WTC11 (cell line): Measurements from ENCODE around the gene MVP. TPM values are rescaled to one million over a fixed set of nuclear protein-coding genes. Genes with fewer than 3 reads are reported as not detected.
A peak's percentile ranks its signal among the peaks of the same experiment; 100 is the strongest.

Source experiments
- EMX1 ChIP-seq: fragments of 250-450 bp; sonication (Bioruptor Pico); IDR thresholded peaks from 2 replicates; pipeline ENCODE4 v1.8.0; 2021; ENCODE audit warnings: mild to moderate bottlenecking
- ETV6 ChIP-seq: sonication (generic); formaldehyde crosslinking; IDR thresholded peaks from 2 replicates; pipeline ENCODE4 v1.8.1; 2022; ENCODE audit warnings: mild to moderate bottlenecking, missing genetic modification reagents
- FOXK1 ChIP-seq: sonication (generic); formaldehyde crosslinking; IDR thresholded peaks from 2 replicates; pipeline ENCODE4 v1.8.0; 2022; ENCODE audit warnings: mild to moderate bottlenecking, moderate library complexity, missing genetic modification reagents
- FOXP1 ChIP-seq: sonication (generic); formaldehyde crosslinking; IDR thresholded peaks from 2 replicates; pipeline ENCODE4 v1.8.0; 2022; ENCODE audit warnings: missing genetic modification reagents, mild to moderate bottlenecking, moderate library complexity, borderline replicate concordance
- GABPB1 ChIP-seq: sonication (generic); formaldehyde crosslinking; IDR thresholded peaks from 2 replicates; pipeline ENCODE4 v1.8.1; 2023; ENCODE audit warnings: mild to moderate bottlenecking, missing genetic modification reagents
- GRHL2 ChIP-seq: fragments of 250-450 bp; sonication (Bioruptor Pico); IDR thresholded peaks from 2 replicates; pipeline ENCODE4 v1.8.0; 2022; ENCODE audit warnings: mild to moderate bottlenecking, moderate library complexity; ENCODE audit not compliant: insufficient replicate concordance, severe bottlenecking
- GTF2I ChIP-seq: fragments of 250-450 bp; sonication (Bioruptor Pico); conservative IDR thresholded peaks from 2 replicates; pipeline ENCODE4 v1.4.0; 2021; ENCODE audit warnings: mild to moderate bottlenecking
- JAZF1 ChIP-seq: fragments of 250-450 bp; sonication (Bioruptor Pico); IDR thresholded peaks from 2 replicates; pipeline ENCODE4 v1.9.0; 2021; ENCODE audit warnings: moderate library complexity, mild to moderate bottlenecking, inconsistent platforms
- KAT7 ChIP-seq: sonication (generic); formaldehyde crosslinking; IDR thresholded peaks from 2 replicates; pipeline ENCODE4 v1.8.1; 2023; ENCODE audit warnings: missing genetic modification reagents, mild to moderate bottlenecking, borderline replicate concordance
- NFE2L1 ChIP-seq: sonication (generic); formaldehyde crosslinking; IDR thresholded peaks from 2 replicates; pipeline ENCODE4 v1.8.1; 2023; ENCODE audit warnings: missing genetic modification reagents
- NR3C1 ChIP-seq: sonication (generic); formaldehyde crosslinking; conservative IDR thresholded peaks from 2 replicates; pipeline ENCODE4 v1.8.1; 2023; ENCODE audit warnings: low read depth, mild to moderate bottlenecking, missing genetic modification reagents
- RELA ChIP-seq: sonication (generic); formaldehyde crosslinking; IDR thresholded peaks from 2 replicates; pipeline ENCODE4 v1.8.1; 2022; ENCODE audit warnings: missing genetic modification reagents, mild to moderate bottlenecking, borderline replicate concordance
- TCF7 ChIP-seq: sonication (generic); formaldehyde crosslinking; IDR thresholded peaks from 2 replicates; pipeline ENCODE4 v1.8.0; 2022; ENCODE audit warnings: mild to moderate bottlenecking, low read depth, missing genetic modification reagents, moderate library complexity
- TEAD4 ChIP-seq: sonication (generic); formaldehyde crosslinking; IDR thresholded peaks from 2 replicates; pipeline ENCODE4 v1.8.0; 2022; ENCODE audit warnings: mild to moderate bottlenecking, missing genetic modification reagents
- TP53 ChIP-seq: sonication (generic); formaldehyde crosslinking; IDR thresholded peaks from 2 replicates; pipeline ENCODE4 v1.8.1; 2023; ENCODE audit warnings: mild to moderate bottlenecking, missing genetic modification reagents
- ZNF121 ChIP-seq: sonication (generic); formaldehyde crosslinking; IDR thresholded peaks from 2 replicates; pipeline ENCODE4 v1.8.0; 2023; ENCODE audit warnings: missing genetic modification reagents
- ZNF138 ChIP-seq: sonication (generic); formaldehyde crosslinking; conservative IDR thresholded peaks from 2 replicates; pipeline ENCODE4 v1.8.1; 2022; ENCODE audit warnings: mild to moderate bottlenecking, moderate library complexity, missing genetic modification reagents
- ZNF219 ChIP-seq: sonication (generic); formaldehyde crosslinking; IDR thresholded peaks from 2 replicates; pipeline ENCODE4 v1.8.0; 2023; ENCODE audit warnings: missing genetic modification reagents, mild to moderate bottlenecking, borderline replicate concordance
- ZNF416 ChIP-seq: fragments of 250-450 bp; sonication (Bioruptor Pico); IDR thresholded peaks from 2 replicates; pipeline ENCODE4 v1.9.0; 2021; ENCODE audit warnings: mild to moderate bottlenecking, inconsistent platforms
- ZNF671 ChIP-seq: fragments of 250-450 bp; sonication (Bioruptor Pico); IDR thresholded peaks from 2 replicates; pipeline ENCODE4 v1.8.0; 2021; ENCODE audit warnings: mild to moderate bottlenecking
- total RNA-seq: library from RNA; stranded (reverse); gene quantifications from 3 replicates; pipeline ENCODE4 v1.2.3, GENCODE V29; 2021
- TF ChIP-seq, protein P1 (sequence below): sonication (generic); formaldehyde crosslinking; IDR thresholded peaks from 2 replicates; pipeline ENCODE4 v1.8.0; 2023; ENCODE audit warnings: missing genetic modification reagents
- TF ChIP-seq, protein P2 (sequence below): sonication (generic); formaldehyde crosslinking; IDR thresholded peaks from 2 replicates; pipeline ENCODE4 v1.8.1; 2023; ENCODE audit warnings: mild to moderate bottlenecking, missing genetic modification reagents, moderate library complexity
- TF ChIP-seq, protein P3 (sequence below): fragments of 250-450 bp; sonication (Bioruptor Pico); IDR thresholded peaks from 2 replicates; pipeline ENCODE4 v1.9.0; 2021; ENCODE audit warnings: mild to moderate bottlenecking
- TF ChIP-seq, protein P4 (sequence below): sonication (generic); formaldehyde crosslinking; IDR thresholded peaks from 2 replicates; pipeline ENCODE4 v1.8.1; 2023; ENCODE audit warnings: mild to moderate bottlenecking, missing genetic modification reagents, moderate library complexity
- TF ChIP-seq, protein P5 (sequence below): sonication (generic); formaldehyde crosslinking; IDR thresholded peaks from 2 replicates; pipeline ENCODE4 v1.8.1; 2022; ENCODE audit warnings: low read depth, missing genetic modification reagents, borderline replicate concordance
- TF ChIP-seq, protein P6 (sequence below): sonication (generic); formaldehyde crosslinking; IDR thresholded peaks from 2 replicates; pipeline ENCODE4 v1.8.1; 2023; ENCODE audit warnings: mild to moderate bottlenecking, missing genetic modification reagents
- TF ChIP-seq, protein P7 (sequence below): sonication (generic); formaldehyde crosslinking; IDR thresholded peaks from 2 replicates; pipeline ENCODE4 v1.8.0; 2022; ENCODE audit warnings: missing genetic modification reagents
- TF ChIP-seq, protein P8 (sequence below): fragments of 250-450 bp; sonication (Bioruptor Pico); IDR thresholded peaks from 2 replicates; pipeline ENCODE4 v1.8.0; 2021; ENCODE audit warnings: mild to moderate bottlenecking

Gene MVP
- total RNA-seq, 1 experiment from 2014 or later: 10.8 TPM

DNA sequence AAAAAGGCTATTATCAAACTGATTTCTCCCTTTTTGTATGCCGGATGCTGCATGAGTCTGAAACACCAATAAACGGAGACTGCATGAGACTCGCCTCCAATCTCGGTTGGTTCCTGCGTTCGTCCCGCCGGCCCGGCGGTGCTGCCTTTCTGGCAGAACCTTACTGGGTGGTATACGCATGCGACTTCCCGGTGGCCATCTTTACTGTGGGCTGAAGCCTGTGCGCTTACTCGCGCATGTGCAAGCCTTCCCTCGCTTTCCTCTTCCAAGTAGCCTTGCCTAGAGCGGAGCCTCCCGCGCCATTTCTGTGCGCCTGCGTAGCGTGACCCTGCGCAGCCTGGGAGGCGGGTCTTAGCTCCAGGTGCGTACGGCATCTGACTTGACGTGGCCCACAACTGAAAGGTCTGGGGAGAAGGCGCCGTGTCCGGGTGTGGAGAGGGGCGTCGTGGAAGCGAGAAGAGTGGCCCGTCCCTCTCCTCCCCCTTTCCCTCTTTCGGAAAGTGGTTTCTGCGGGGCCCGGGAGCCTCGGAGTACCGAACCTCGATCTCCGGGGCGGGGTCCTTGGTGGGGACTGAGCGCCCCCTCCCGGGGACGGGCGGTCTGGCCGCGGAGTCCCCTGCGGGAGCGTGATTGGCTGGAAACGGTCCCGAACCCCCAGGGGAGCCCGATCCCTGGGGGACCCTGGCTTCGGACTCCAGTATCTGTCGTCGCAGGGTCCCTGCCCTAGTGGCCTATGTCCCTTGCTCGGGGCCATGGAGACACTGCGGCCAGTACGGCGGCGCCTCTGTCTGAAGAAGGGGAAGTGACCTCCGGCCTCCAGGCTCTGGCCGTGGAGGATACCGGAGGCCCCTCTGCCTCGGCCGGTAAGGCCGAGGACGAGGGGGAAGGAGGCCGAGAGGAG, 4.2 kb upstream of the MVP start, which contains the start of gene PAGR1 (continued):
- TF ChIP-seq NR3C1 (CRISPR knock-in tag) (no peak; the same call in 1 of the 2 replicates), RELA (CRISPR knock-in tag) (0 out of 2 replicates have a peak, but pooled peaks have one; percentile 11), NFE2L1 (no peak; the same call in 1 of the 2 replicates), GABPB1 (peak; percentile 74), ETV6 (CRISPR knock-in tag) (peak; percentile 95), TCF7 (CRISPR knock-in tag) (no peak), GRHL2 (CRISPR knock-in tag) (no peak), ZNF219 (CRISPR knock-in tag) (no peak), FOXK1 (CRISPR knock-in tag) (peak; percentile 78), KAT7 (no peak), TEAD4 (CRISPR knock-in tag) (no peak), ZNF416 (CRISPR knock-in tag) (0 out of 2 replicates have a peak, but pooled peaks have one; percentile 5), GTF2I (CRISPR knock-in tag) (peak; percentile 49; the same call in 1 of the 2 replicates), JAZF1 (CRISPR knock-in tag) (no peak), FOXP1 (CRISPR knock-in tag) (peak; percentile 71; the same call in 1 of the 2 replicates), ZNF671 (CRISPR knock-in tag) (no peak), TP53 (CRISPR knock-in tag) (no peak), EMX1 (CRISPR knock-in tag) (no peak), ZNF121 (CRISPR knock-in tag) (peak; percentile 42), ZNF138 (CRISPR knock-in tag) (no peak)
- TF ChIP-seq, protein P1, sequence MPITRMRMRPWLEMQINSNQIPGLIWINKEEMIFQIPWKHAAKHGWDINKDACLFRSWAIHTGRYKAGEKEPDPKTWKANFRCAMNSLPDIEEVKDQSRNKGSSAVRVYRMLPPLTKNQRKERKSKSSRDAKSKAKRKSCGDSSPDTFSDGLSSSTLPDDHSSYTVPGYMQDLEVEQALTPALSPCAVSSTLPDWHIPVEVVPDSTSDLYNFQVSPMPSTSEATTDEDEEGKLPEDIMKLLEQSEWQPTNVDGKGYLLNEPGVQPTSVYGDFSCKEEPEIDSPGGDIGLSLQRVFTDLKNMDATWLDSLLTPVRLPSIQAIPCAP (CRISPR knock-in tag): 0 out of 2 replicates have a peak, but pooled peaks have one; percentile 44
- TF ChIP-seq, protein P2, sequence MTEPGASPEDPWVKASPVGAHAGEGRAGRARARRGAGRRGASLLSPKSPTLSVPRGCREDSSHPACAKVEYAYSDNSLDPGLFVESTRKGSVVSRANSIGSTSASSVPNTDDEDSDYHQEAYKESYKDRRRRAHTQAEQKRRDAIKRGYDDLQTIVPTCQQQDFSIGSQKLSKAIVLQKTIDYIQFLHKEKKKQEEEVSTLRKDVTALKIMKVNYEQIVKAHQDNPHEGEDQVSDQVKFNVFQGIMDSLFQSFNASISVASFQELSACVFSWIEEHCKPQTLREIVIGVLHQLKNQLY (CRISPR knock-in tag): 0 out of 2 replicates have a peak, but pooled peaks have one; percentile 33
- TF ChIP-seq, protein P3, sequence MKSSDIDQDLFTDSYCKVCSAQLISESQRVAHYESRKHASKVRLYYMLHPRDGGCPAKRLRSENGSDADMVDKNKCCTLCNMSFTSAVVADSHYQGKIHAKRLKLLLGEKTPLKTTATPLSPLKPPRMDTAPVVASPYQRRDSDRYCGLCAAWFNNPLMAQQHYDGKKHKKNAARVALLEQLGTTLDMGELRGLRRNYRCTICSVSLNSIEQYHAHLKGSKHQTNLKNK (CRISPR knock-in tag): no peak
- TF ChIP-seq, protein P4, sequence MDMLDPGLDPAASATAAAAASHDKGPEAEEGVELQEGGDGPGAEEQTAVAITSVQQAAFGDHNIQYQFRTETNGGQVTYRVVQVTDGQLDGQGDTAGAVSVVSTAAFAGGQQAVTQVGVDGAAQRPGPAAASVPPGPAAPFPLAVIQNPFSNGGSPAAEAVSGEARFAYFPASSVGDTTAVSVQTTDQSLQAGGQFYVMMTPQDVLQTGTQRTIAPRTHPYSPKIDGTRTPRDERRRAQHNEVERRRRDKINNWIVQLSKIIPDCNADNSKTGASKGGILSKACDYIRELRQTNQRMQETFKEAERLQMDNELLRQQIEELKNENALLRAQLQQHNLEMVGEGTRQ (CRISPR knock-in tag): peak; percentile 62
- TF ChIP-seq, protein P5, sequence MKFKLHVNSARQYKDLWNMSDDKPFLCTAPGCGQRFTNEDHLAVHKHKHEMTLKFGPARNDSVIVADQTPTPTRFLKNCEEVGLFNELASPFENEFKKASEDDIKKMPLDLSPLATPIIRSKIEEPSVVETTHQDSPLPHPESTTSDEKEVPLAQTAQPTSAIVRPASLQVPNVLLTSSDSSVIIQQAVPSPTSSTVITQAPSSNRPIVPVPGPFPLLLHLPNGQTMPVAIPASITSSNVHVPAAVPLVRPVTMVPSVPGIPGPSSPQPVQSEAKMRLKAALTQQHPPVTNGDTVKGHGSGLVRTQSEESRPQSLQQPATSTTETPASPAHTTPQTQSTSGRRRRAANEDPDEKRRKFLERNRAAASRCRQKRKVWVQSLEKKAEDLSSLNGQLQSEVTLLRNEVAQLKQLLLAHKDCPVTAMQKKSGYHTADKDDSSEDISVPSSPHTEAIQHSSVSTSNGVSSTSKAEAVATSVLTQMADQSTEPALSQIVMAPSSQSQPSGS (CRISPR knock-in tag): no peak
- TF ChIP-seq, protein P6, sequence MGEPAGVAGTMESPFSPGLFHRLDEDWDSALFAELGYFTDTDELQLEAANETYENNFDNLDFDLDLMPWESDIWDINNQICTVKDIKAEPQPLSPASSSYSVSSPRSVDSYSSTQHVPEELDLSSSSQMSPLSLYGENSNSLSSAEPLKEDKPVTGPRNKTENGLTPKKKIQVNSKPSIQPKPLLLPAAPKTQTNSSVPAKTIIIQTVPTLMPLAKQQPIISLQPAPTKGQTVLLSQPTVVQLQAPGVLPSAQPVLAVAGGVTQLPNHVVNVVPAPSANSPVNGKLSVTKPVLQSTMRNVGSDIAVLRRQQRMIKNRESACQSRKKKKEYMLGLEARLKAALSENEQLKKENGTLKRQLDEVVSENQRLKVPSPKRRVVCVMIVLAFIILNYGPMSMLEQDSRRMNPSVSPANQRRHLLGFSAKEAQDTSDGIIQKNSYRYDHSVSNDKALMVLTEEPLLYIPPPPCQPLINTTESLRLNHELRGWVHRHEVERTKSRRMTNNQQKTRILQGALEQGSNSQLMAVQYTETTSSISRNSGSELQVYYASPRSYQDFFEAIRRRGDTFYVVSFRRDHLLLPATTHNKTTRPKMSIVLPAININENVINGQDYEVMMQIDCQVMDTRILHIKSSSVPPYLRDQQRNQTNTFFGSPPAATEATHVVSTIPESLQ (CRISPR knock-in tag): no peak; the same call in 1 of the 2 replicates
- TF ChIP-seq, protein P7, sequence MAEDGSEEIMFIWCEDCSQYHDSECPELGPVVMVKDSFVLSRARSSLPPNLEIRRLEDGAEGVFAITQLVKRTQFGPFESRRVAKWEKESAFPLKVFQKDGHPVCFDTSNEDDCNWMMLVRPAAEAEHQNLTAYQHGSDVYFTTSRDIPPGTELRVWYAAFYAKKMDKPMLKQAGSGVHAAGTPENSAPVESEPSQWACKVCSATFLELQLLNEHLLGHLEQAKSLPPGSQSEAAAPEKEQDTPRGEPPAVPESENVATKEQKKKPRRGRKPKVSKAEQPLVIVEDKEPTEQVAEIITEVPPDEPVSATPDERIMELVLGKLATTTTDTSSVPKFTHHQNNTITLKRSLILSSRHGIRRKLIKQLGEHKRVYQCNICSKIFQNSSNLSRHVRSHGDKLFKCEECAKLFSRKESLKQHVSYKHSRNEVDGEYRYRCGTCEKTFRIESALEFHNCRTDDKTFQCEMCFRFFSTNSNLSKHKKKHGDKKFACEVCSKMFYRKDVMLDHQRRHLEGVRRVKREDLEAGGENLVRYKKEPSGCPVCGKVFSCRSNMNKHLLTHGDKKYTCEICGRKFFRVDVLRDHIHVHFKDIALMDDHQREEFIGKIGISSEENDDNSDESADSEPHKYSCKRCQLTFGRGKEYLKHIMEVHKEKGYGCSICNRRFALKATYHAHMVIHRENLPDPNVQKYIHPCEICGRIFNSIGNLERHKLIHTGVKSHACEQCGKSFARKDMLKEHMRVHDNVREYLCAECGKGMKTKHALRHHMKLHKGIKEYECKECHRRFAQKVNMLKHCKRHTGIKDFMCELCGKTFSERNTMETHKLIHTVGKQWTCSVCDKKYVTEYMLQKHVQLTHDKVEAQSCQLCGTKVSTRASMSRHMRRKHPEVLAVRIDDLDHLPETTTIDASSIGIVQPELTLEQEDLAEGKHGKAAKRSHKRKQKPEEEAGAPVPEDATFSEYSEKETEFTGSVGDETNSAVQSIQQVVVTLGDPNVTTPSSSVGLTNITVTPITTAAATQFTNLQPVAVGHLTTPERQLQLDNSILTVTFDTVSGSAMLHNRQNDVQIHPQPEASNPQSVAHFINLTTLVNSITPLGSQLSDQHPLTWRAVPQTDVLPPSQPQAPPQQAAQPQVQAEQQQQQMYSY (CRISPR knock-in tag): 0 out of 2 replicates have a peak, but pooled peaks have one; percentile 7
- TF ChIP-seq, protein P8, sequence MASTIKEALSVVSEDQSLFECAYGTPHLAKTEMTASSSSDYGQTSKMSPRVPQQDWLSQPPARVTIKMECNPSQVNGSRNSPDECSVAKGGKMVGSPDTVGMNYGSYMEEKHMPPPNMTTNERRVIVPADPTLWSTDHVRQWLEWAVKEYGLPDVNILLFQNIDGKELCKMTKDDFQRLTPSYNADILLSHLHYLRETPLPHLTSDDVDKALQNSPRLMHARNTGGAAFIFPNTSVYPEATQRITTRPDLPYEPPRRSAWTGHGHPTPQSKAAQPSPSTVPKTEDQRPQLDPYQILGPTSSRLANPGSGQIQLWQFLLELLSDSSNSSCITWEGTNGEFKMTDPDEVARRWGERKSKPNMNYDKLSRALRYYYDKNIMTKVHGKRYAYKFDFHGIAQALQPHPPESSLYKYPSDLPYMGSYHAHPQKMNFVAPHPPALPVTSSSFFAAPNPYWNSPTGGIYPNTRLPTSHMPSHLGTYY (CRISPR knock-in tag): no peak
